HepG2 (cell line): ENCODE measurements around the gene PRPF18. TPM values are rescaled to one million over a fixed set of nuclear protein-coding genes. Genes with fewer than 3 reads are reported as not detected.

Experiments used
- BHLHE40 ChIP-seq: IDR thresholded peaks from 2 replicates; pipeline ENCODE4 v1.6.1; 2011; ENCODE audit warnings: low read length, improper control_type of control experiment
- CENPT ChIP-seq: sonication (generic); formaldehyde crosslinking; IDR thresholded peaks from 2 replicates; pipeline ENCODE4 v1.8.0; 2022; ENCODE audit warnings: low read depth, mild to moderate bottlenecking, moderate library complexity, missing genetic modification reagents
- EHMT2 ChIP-seq: fragments of 200-600 bp; sonication (generic); IDR thresholded peaks from 2 replicates; pipeline ENCODE4 v1.7.0; 2017; ENCODE audit warnings: antibody characterized with exemption, low read depth, low read length, borderline replicate concordance
- GZF1 ChIP-seq: sonication (generic); formaldehyde crosslinking; IDR thresholded peaks from 2 replicates; pipeline ENCODE4 v1.5.1; 2020; ENCODE audit warnings: mild to moderate bottlenecking, missing genetic modification reagents
- IRX3 ChIP-seq: sonication (generic); formaldehyde crosslinking; IDR thresholded peaks from 2 replicates; pipeline ENCODE4 v1.8.1; 2023; ENCODE audit warnings: mild to moderate bottlenecking, low read depth, missing genetic modification reagents, borderline replicate concordance
- ISL2 ChIP-seq: sonication (generic); formaldehyde crosslinking; IDR thresholded peaks from 2 replicates; pipeline ENCODE4 v1.5.0; 2020; ENCODE audit warnings: missing genetic modification reagents
- MBD4 ChIP-seq: IDR thresholded peaks from 2 replicates; pipeline ENCODE4 v1.6.1; 2012; ENCODE audit warnings: low read length, inconsistent platforms, borderline replicate concordance
- MIER3 ChIP-seq: IDR thresholded peaks from 2 replicates; pipeline ENCODE4 v1.6.1; 2016; ENCODE audit warnings: missing compliant biosample characterization, borderline replicate concordance
- MZF1 ChIP-seq: sonication (generic); formaldehyde crosslinking; IDR thresholded peaks from 2 replicates; pipeline ENCODE4 v1.8.1; 2023; ENCODE audit warnings: mild to moderate bottlenecking, missing genetic modification reagents, borderline replicate concordance
- NR2C2 ChIP-seq: sonication (generic); formaldehyde crosslinking; IDR thresholded peaks from 2 replicates; pipeline ENCODE4 v1.4.0; 2020; ENCODE audit warnings: missing genetic modification reagents, mild to moderate bottlenecking, moderate library complexity, borderline replicate concordance
- NR3C1 ChIP-seq: sonication (generic); formaldehyde crosslinking; IDR thresholded peaks from 2 replicates; pipeline ENCODE4 v1.4.0; 2020; ENCODE audit warnings: missing genetic modification reagents
- TP53 ChIP-seq: sonication (generic); formaldehyde crosslinking; conservative IDR thresholded peaks from 2 replicates; pipeline ENCODE4 v1.4.0; 2020; ENCODE audit warnings: missing genetic modification reagents
- ZFX ChIP-seq: sonication (generic); formaldehyde crosslinking; IDR thresholded peaks from 2 replicates; pipeline ENCODE4 v1.4.0; 2020; ENCODE audit warnings: mild to moderate bottlenecking, low read depth, missing genetic modification reagents, moderate library complexity
- ZNF34 ChIP-seq: sonication (generic); formaldehyde crosslinking; IDR thresholded peaks from 2 replicates; pipeline ENCODE4 v1.4.0; 2020; ENCODE audit warnings: mild to moderate bottlenecking, missing genetic modification reagents, borderline replicate concordance
- ZNF382 ChIP-seq: sonication (generic); formaldehyde crosslinking; IDR thresholded peaks from 2 replicates; pipeline ENCODE4 v1.5.0; 2020; ENCODE audit warnings: missing genetic modification reagents, mild to moderate bottlenecking, borderline replicate concordance
- polyA plus RNA-seq, 8 experiments: library from polyadenylated mRNA; depleted of rRNA in 3 of 8; stranded (reverse) in 7 of 8; unstranded in 1 of 8; fragments of >200 nt; fragmentation: Illumina TruSeq in 4 of 8; extraction: Trizol in 4 of 8; gene quantifications; 2 replicates each; pipeline versions ENCODE4 v1.2.1 to v1.2.3, GENCODE V29; 2011 to 2016; ENCODE audit warnings: low read depth in 4 of 8, missing spikeins in 1 of 8, mixed read lengths in 1 of 8; ENCODE audit not compliant: insufficient read depth in 1 of 8
- total RNA-seq, 5 experiments: library from RNA; depleted of rRNA; stranded (reverse); fragments of >200 nt; fragmentation: Illumina TruSeq; extraction: Trizol; gene quantifications; 2 replicates each; pipeline ENCODE4 v1.2.3, GENCODE V29; 2016; ENCODE audit warnings: low read depth in 1 of 5
- TF ChIP-seq, protein P1 (sequence below): sonication (generic); formaldehyde crosslinking; IDR thresholded peaks from one replicate; pipeline ENCODE4 v1.5.1; 2020; ENCODE audit warnings: mild to moderate bottlenecking, missing genetic modification reagents; ENCODE audit errors: not compliant biosample characterization
- TF ChIP-seq, protein P2 (sequence below): sonication (generic); formaldehyde crosslinking; IDR thresholded peaks from 2 replicates; pipeline ENCODE4 v1.4.0; 2020; ENCODE audit warnings: low read depth, mild to moderate bottlenecking, missing genetic modification reagents

The PRPF18 gene
- total and polyA plus RNA-seq, 2 of the 13 experiments (the other 11 are each of a cell fraction or from before 2014, with no cell fraction given): 6.1 to 17.2 TPM

DNA sequence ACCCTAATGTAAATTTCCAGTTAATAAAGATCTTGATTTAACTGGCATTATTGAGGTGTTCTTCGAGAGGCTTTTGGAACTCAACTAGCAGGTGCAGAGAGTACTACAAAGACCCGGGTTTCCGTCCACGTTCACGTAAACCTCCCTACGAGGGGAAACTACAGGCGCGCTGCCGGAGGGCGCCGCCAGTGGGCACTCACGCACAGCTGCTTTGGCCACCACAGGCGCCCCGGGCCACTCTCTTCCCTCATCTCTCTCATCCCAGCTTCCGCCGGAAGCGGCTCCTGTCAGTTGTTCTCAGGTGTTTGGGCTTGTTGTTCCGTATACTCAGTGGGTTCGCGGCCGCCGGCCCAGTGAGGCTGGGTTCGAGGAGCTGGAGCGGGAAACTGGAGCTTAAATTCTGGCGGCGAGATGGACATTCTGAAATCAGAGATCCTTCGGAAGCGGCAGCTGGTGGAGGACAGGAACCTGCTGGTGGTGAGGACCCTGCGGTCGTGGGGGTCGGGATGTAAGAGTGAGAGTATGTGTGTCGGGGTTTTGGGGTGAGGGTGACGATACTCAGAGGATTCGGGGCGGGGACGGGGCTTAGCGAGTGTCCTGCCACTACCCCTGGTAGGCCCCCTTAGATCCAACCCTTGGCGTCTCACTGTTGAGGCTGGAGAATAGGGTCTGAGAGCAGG lies at the start of gene PRPF18 (continued):
- TF ChIP-seq, protein P1, sequence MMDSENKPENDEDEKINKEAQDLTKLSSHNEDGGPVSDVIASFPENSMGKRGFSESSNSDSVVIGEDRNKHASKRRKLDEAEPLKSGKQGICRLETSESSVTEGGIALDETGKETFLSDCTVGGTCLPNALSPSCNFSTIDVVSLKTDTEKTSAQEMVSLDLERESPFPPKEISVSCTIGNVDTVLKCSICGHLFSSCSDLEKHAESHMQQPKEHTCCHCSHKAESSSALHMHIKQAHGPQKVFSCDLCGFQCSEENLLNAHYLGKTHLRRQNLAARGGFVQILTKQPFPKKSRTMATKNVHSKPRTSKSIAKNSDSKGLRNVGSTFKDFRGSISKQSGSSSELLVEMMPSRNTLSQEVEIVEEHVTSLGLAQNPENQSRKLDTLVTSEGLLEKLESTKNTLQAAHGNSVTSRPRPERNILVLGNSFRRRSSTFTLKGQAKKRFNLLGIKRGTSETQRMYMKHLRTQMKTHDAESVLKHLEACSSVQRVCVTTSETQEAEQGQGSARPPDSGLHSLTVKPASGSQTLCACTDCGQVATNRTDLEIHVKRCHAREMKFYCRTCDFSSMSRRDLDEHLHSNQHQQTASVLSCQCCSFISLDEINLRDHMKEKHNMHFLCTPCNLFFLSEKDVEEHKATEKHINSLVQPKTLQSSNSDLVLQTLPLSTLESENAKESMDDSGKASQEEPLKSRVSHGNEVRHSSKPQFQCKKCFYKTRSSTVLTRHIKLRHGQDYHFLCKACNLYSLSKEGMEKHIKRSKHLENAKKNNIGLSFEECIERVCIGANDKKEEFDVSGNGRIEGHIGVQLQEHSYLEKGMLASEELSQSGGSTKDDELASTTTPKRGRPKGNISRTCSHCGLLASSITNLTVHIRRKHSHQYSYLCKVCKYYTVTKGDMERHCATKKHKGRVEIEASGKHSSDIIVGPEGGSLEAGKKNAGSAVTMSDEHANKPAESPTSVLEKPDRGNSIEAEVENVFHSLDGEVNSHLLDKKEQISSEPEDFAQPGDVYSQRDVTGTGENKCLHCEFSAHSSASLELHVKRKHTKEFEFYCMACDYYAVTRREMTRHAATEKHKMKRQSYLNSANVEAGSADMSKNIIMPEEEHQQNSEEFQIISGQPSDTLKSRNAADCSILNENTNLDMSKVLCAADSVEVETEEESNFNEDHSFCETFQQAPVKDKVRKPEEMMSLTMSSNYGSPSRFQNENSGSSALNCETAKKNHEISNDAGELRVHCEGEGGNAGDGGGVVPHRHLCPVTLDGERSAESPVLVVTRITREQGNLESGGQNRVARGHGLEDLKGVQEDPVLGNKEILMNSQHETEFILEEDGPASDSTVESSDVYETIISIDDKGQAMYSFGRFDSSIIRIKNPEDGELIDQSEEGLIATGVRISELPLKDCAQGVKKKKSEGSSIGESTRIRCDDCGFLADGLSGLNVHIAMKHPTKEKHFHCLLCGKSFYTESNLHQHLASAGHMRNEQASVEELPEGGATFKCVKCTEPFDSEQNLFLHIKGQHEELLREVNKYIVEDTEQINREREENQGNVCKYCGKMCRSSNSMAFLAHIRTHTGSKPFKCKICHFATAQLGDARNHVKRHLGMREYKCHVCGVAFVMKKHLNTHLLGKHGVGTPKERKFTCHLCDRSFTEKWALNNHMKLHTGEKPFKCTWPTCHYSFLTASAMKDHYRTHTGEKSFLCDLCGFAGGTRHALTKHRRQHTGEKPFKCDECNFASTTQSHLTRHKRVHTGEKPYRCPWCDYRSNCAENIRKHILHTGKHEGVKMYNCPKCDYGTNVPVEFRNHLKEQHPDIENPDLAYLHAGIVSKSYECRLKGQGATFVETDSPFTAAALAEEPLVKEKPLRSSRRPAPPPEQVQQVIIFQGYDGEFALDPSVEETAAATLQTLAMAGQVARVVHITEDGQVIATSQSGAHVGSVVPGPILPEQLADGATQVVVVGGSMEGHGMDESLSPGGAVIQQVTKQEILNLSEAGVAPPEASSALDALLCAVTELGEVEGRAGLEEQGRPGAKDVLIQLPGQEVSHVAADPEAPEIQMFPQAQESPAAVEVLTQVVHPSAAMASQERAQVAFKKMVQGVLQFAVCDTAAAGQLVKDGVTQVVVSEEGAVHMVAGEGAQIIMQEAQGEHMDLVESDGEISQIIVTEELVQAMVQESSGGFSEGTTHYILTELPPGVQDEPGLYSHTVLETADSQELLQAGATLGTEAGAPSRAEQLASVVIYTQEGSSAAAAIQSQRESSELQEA (CRISPR knock-in tag): no peak
- TF ChIP-seq IRX3: no peak
- no peak for TF ChIP-seq ZNF34 (CRISPR knock-in tag)
- TF ChIP-seq MIER3 (CRISPR knock-in tag): peak; percentile 71; the same call in 1 of the 2 replicates
- TF ChIP-seq, protein P2, sequence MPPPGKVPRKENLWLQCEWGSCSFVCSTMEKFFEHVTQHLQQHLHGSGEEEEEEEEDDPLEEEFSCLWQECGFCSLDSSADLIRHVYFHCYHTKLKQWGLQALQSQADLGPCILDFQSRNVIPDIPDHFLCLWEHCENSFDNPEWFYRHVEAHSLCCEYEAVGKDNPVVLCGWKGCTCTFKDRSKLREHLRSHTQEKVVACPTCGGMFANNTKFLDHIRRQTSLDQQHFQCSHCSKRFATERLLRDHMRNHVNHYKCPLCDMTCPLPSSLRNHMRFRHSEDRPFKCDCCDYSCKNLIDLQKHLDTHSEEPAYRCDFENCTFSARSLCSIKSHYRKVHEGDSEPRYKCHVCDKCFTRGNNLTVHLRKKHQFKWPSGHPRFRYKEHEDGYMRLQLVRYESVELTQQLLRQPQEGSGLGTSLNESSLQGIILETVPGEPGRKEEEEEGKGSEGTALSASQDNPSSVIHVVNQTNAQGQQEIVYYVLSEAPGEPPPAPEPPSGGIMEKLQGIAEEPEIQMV (CRISPR knock-in tag): no peak
- TF ChIP-seq ISL2: peak; percentile 64; the same call in 1 of the 2 replicates
- no peak for TF ChIP-seq MZF1 (CRISPR knock-in tag)
- no peak for TF ChIP-seq MBD4
- TF ChIP-seq CENPT (CRISPR knock-in tag): no peak
- TF ChIP-seq NR2C2 (CRISPR knock-in tag): no peak; the same call in 1 of the 2 replicates
- TF ChIP-seq ZNF382: no peak
- 0 out of 2 replicates have a peak, but pooled peaks have one; percentile 18 for TF ChIP-seq BHLHE40
- 0 out of 2 replicates have a peak, but pooled peaks have one; percentile 17 for TF ChIP-seq TP53 (CRISPR knock-in tag)
- TF ChIP-seq ZFX: peak; percentile 50; the same call in 1 of the 2 replicates
- TF ChIP-seq NR3C1 (CRISPR knock-in tag): no peak
- peak; percentile 35; the same call in 1 of the 2 replicates for TF ChIP-seq EHMT2
- TF ChIP-seq GZF1 (CRISPR knock-in tag): no peak
